Liver (tissue), 9 donors: ENCODE data around the gene LAG3. TPM values are rescaled to one million over a fixed set of nuclear protein-coding genes. Genes with fewer than 3 reads are reported as not detected.

ENCODE experiments used
- DNase-seq: peaks from one replicate; pipeline ENCODE4 v3.0.0-alpha.2; 2017; ENCODE audit warnings: low spot score
- H3K27ac ChIP-seq, 2 donors: one replicate each; pipeline ENCODE4 v1.7.0; 2013; ENCODE audit warnings: inconsistent platforms in 2 of 2, low read length in 2 of 2, control low read depth in 1 of 2, low read depth in 1 of 2, mild to moderate bottlenecking in 1 of 2
- H3K27me3 ChIP-seq, 4 donors: one replicate each; pipeline versions ENCODE4 v1.6.1 to v1.7.0; 2013; ENCODE audit warnings: low read length in 3 of 4, inconsistent platforms in 1 of 4, mild to moderate bottlenecking in 1 of 4, moderate library complexity in 1 of 4; ENCODE audit not compliant: control insufficient read depth in 4 of 4, insufficient read depth in 4 of 4
- H3K36me3 ChIP-seq, 4 donors: one replicate each; pipeline versions ENCODE4 v1.6.1 to v1.7.0; 2013; ENCODE audit warnings: low read length in 3 of 4, mild to moderate bottlenecking in 3 of 4, low read depth in 1 of 4, moderate library complexity in 1 of 4; ENCODE audit not compliant: control insufficient read depth in 4 of 4, insufficient read depth in 3 of 4
- H3K4me1 ChIP-seq, 4 donors: one replicate each; pipeline versions ENCODE4 v1.6.1 to v1.7.0; 2013; ENCODE audit warnings: low read length in 3 of 4, mild to moderate bottlenecking in 3 of 4, moderate library complexity in 1 of 4; ENCODE audit not compliant: control insufficient read depth in 4 of 4, insufficient read depth in 4 of 4
- H3K4me3 ChIP-seq, 3 donors: one replicate each; pipeline versions ENCODE4 v1.6.1 to v1.7.0; 2013; ENCODE audit warnings: low read length in 3 of 3, control low read depth in 1 of 3, low read depth in 1 of 3, mild to moderate bottlenecking in 1 of 3
- H3K9ac ChIP-seq, 2 donors: one replicate each; pipeline ENCODE4 v1.7.0; 2013; ENCODE audit warnings: low read length in 2 of 2, mild to moderate bottlenecking in 2 of 2, moderate library complexity in 2 of 2, control low read depth in 1 of 2, low read depth in 1 of 2
- H3K9me3 ChIP-seq, 4 donors: one replicate each; pipeline versions ENCODE4 v1.6.1 to v1.7.0; 2013; ENCODE audit warnings: low read length in 3 of 4; ENCODE audit not compliant: control insufficient read depth in 4 of 4
- ATF3 ChIP-seq: IDR thresholded peaks from 2 replicates; pipeline ENCODE4 v1.6.1; 2016; ENCODE audit warnings: antibody characterized with exemption
- CTCF ChIP-seq: fragments of 150-350 bp; IDR thresholded peaks from 2 replicates; pipeline ENCODE4 v1.5.1; 2017; ENCODE audit warnings: improper control_type of control experiment, low read depth, low read length; ENCODE audit not compliant: missing input control
- EGR1 ChIP-seq, 2 donors: IDR thresholded peaks; 2 replicates each; pipeline ENCODE4 v1.6.1; 2016 to 2018; ENCODE audit warnings: antibody characterized with exemption in 2 of 2, low read depth in 2 of 2
- FOXA1 ChIP-seq: IDR thresholded peaks from 2 replicates; pipeline ENCODE4 v1.6.1; 2016; ENCODE audit warnings: antibody characterized with exemption
- FOXA2 ChIP-seq: IDR thresholded peaks from 2 replicates; pipeline ENCODE4 v1.6.1; 2016; ENCODE audit warnings: antibody characterized with exemption
- GABPA ChIP-seq, 2 donors: IDR thresholded peaks in 1 of 2; conservative IDR thresholded peaks in 1 of 2; 2 replicates each; pipeline ENCODE4 v1.6.1; 2016; ENCODE audit warnings: antibody characterized with exemption in 2 of 2, mild to moderate bottlenecking in 1 of 2, moderate library complexity in 1 of 2
- HNF4A ChIP-seq, 2 donors: conservative IDR thresholded peaks; 2 replicates each; pipeline ENCODE4 v1.6.1; 2016; ENCODE audit warnings: antibody characterized with exemption in 2 of 2, mild to moderate bottlenecking in 2 of 2
- HNF4G ChIP-seq: IDR thresholded peaks from 2 replicates; pipeline ENCODE4 v1.6.1; 2016; ENCODE audit warnings: antibody characterized with exemption
- JUND ChIP-seq, 2 donors: IDR thresholded peaks; 2 replicates each; pipeline ENCODE4 v1.6.1; 2016; ENCODE audit warnings: antibody characterized with exemption in 2 of 2
- MAX ChIP-seq: IDR thresholded peaks from 2 replicates; pipeline ENCODE4 v1.6.1; 2016; ENCODE audit warnings: antibody characterized with exemption
- NR2F2 ChIP-seq: IDR thresholded peaks from 2 replicates; pipeline ENCODE4 v1.6.1; 2016; ENCODE audit warnings: antibody characterized with exemption
- RAD21 ChIP-seq, 2 donors: IDR thresholded peaks; 2 replicates each; pipeline ENCODE4 v1.6.1; 2016; ENCODE audit warnings: antibody characterized with exemption in 2 of 2, mild to moderate bottlenecking in 2 of 2
- REST ChIP-seq: IDR thresholded peaks from 2 replicates; pipeline ENCODE4 v1.6.1; 2016; ENCODE audit warnings: antibody characterized with exemption, mild to moderate bottlenecking
- RXRA ChIP-seq, 2 donors: IDR thresholded peaks; 2 replicates each; pipeline ENCODE4 v1.6.1; 2017 to 2018; ENCODE audit warnings: antibody characterized with exemption in 2 of 2, mild to moderate bottlenecking in 1 of 2
- SP1 ChIP-seq: IDR thresholded peaks from 2 replicates; pipeline ENCODE4 v1.6.1; 2018; ENCODE audit warnings: antibody characterized with exemption, mild to moderate bottlenecking
- TAF1 ChIP-seq: conservative IDR thresholded peaks from 2 replicates; pipeline ENCODE4 v1.6.1; 2016; ENCODE audit warnings: antibody characterized with exemption, mild to moderate bottlenecking
- YY1 ChIP-seq: IDR thresholded peaks from 2 replicates; pipeline ENCODE4 v1.6.1; 2016; ENCODE audit warnings: antibody characterized with exemption, mild to moderate bottlenecking
- ZBTB33 ChIP-seq: IDR thresholded peaks from 2 replicates; pipeline ENCODE4 v1.6.1; 2016; ENCODE audit warnings: antibody characterized with exemption
- WGBS: extraction: QIAGEN DNeasy Blood & Tissue Kit; methylation state at CpG from one replicate; pipeline ENCODE4 v1.1.7; 2013; 5-methylcytosine and 5-hydroxymethylcytosine counted together
- polyA plus RNA-seq, 2 donors: library from polyadenylated mRNA; stranded (reverse) in 1 of 2; unstranded in 1 of 2; fragments of 200-250 nt in 1 of 2; fragments of >200 nt in 1 of 2; fragmentation: Nextera tagmentation in 1 of 2; extraction: Ambion mirVana in 1 of 2; gene quantifications; one replicate each; pipeline versions ENCODE4 v1.2.1 to v1.2.3, GENCODE V29; 2013 to 2015
- total RNA-seq, 2 donors: library from RNA; depleted of rRNA; stranded (reverse); fragments of >200 nt; gene quantifications; one replicate each; pipeline ENCODE4 v1.2.3, GENCODE V29; 2014
- donor health status: healthy.
- donor health status: healthy.
- donor health status: healthy.
- donor health status: healthy.
- donor health status: healthy.

LAG3 gene
- total and polyA plus RNA-seq, 4 donors: 0.14 to 1.2 (median 0.47) TPM

- TF ChIP-seq TAF1: peak; percentile 24
- TF ChIP-seq SP1: peak; percentile 90
- TF ChIP-seq HNF4A (conservative IDR thresholded peaks at IDR 0.05): peak; percentile 21 to 39
- TF ChIP-seq NR2F2: peak; percentile 69
- peak; percentile 19 to 53 for TF ChIP-seq RAD21 (IDR thresholded peaks at IDR 0.05)
- peak; percentile 91 to 99 for TF ChIP-seq GABPA (IDR thresholded peaks at IDR 0.05 in 1 of 2, conservative IDR thresholded peaks at IDR 0.05 in 1 of 2)
- TF ChIP-seq MAX: peak; percentile 87
- peak; percentile 54 for TF ChIP-seq REST
- TF ChIP-seq FOXA2: no peak
- TF ChIP-seq FOXA1: peak; percentile 4
- TF ChIP-seq HNF4G: no peak
- peak; percentile 51 for TF ChIP-seq ZBTB33
- peak; percentile 58 for TF ChIP-seq ATF3
- peak in 1 of 2 donors; percentile 45 for TF ChIP-seq JUND (IDR thresholded peaks at IDR 0.05)
- TF ChIP-seq CTCF: no peak
- peak; percentile 45 to 78 for TF ChIP-seq RXRA (IDR thresholded peaks at IDR 0.05)
- peak; percentile 94 for TF ChIP-seq YY1
- peak; percentile 97 to 99 for TF ChIP-seq EGR1 (IDR thresholded peaks at IDR 0.05; ENCODE audit: low read depth in 2 of 2)
- H3K27me3 ChIP-seq: no peaks in the 10 kb centered on the region
- peak within 1 kb of the TSS; percentile 15 to 49 for H3K9ac ChIP-seq
- WGBS: under 1% methylated on average over 49 of the region's 49 CpGs
- peak; percentile 95 for DNase-seq
- H3K27ac ChIP-seq: peak within 1 kb of the TSS; percentile 76 to 82
- H3K9me3 ChIP-seq: no peaks in the 10 kb centered on the region
- peaks cover 2 to 15% (median 12%) of the 10 kb centered on the region in 4 donors for H3K36me3 ChIP-seq
- peaks cover 2 to 15% (median 7%) of the 10 kb centered on the region in 4 donors for H3K4me1 ChIP-seq
- H3K4me3 ChIP-seq: peak within 1 kb of the TSS; percentile 62 to 87 (median 85)
These were observed 48.5 kb upstream of the LAG3 start, which contains the start of gene COPS7A for GRCh38 chr12:6723607-6724408. Gene COPS7A, plus strand, starts transcription at chr12:6724046. Its CDS starts 611 bp downstream, at chr12:6724657.
